ENCODE measurements around the gene PDGFC.
A peak's percentile ranks its signal among the peaks of the same experiment; 100 is the strongest.

Gene PDGFC

GRCh38 chr4:156782491-156782890, 189.1 kb downstream of the PDGFC start:
- no peak for DNase-seq (ENCODE audit: low read depth)

- DNase-seq (ENCODE audit: low read depth): no peak
Observed at GRCh38 chr4:156781852-156782251, 189.7 kb downstream of the PDGFC start.

GRCh38 chr4:156779774-156780173, 191.8 kb downstream of the PDGFC start:
- DNase-seq (ENCODE audit: low read depth): peak; percentile 77

- DNase-seq (ENCODE audit: low read depth): no peak
Observed at GRCh38 chr4:156779042-156779441, 192.6 kb downstream of the PDGFC start.

- DNase-seq (ENCODE audit: low read depth): no peak
Observed at GRCh38 chr4:156778606-156779005, 193.0 kb downstream of the PDGFC start.

GRCh38 chr4:156778093-156778492, 193.5 kb downstream of the PDGFC start:
- DNase-seq (ENCODE audit: low read depth): peak; percentile 44

- no peak for DNase-seq (ENCODE audit: low read depth)
Observed at GRCh38 chr4:156775813-156776212, 195.8 kb downstream of the PDGFC start.

GRCh38 chr4:156774422-156774821, 197.2 kb downstream of the PDGFC start:
- peak; percentile 83 for DNase-seq (ENCODE audit: low read depth)

- DNase-seq (ENCODE audit: low read depth): no peak
Observed at GRCh38 chr4:156773648-156774357, 197.8 kb downstream of the PDGFC start.

GRCh38 chr4:156771171-156771837, 200.3 kb downstream of the PDGFC start:
- DNase-seq (ENCODE audit: low read depth): peak; percentile 74

- no peak for DNase-seq (ENCODE audit: low read depth)
Observed at GRCh38 chr4:156770140-156770539, 201.5 kb downstream of the PDGFC start.

GRCh38 chr4:156767911-156768415, 203.6 kb downstream of the PDGFC start:
- DNase-seq (ENCODE audit: low read depth): no peak

- DNase-seq (ENCODE audit: low read depth): no peak
Observed at GRCh38 chr4:156766846-156767245, 204.8 kb downstream of the PDGFC start.

GRCh38 chr4:156765277-156765676, 206.3 kb downstream of the PDGFC start:
- no peak for DNase-seq (ENCODE audit: low read depth)

- DNase-seq (ENCODE audit: low read depth): no peak
Observed at GRCh38 chr4:156764846-156765245, 206.8 kb downstream of the PDGFC start.

- no peak for DNase-seq (ENCODE audit: low read depth)
Observed at GRCh38 chr4:156764145-156764544, 207.5 kb downstream of the PDGFC start.

GRCh38 chr4:156763511-156763910, 208.1 kb downstream of the PDGFC start:
- DNase-seq (ENCODE audit: low read depth): no peak

GRCh38 chr4:156762851-156763250, 208.7 kb downstream of the PDGFC start:
- DNase-seq (ENCODE audit: low read depth): no peak

GRCh38 chr4:156756118-156756517, 215.5 kb downstream of the PDGFC start:
- DNase-seq (ENCODE audit: low read depth): no peak

GRCh38 chr4:156754832-156755570, 216.6 kb downstream of the PDGFC start:
- DNase-seq (ENCODE audit: low read depth): no peak

GRCh38 chr4:156751486-156751885, 220.1 kb downstream of the PDGFC start:
- no peak for DNase-seq (ENCODE audit: low read depth)

- no peak for DNase-seq (ENCODE audit: low read depth)
Observed at GRCh38 chr4:156749426-156750403, 221.9 kb downstream of the PDGFC start.

Measured in stromal cell of bone marrow (primary cell).